Bone marrow (tissue), 2 donors: ENCODE data around the gene CACFD1.

Source experiments
- DNase-seq, 2 donors: peaks; one replicate each; lab custom pipeline; 2025; lab: John Stamatoyannopoulos, UW

CACFD1 gene

DNA sequence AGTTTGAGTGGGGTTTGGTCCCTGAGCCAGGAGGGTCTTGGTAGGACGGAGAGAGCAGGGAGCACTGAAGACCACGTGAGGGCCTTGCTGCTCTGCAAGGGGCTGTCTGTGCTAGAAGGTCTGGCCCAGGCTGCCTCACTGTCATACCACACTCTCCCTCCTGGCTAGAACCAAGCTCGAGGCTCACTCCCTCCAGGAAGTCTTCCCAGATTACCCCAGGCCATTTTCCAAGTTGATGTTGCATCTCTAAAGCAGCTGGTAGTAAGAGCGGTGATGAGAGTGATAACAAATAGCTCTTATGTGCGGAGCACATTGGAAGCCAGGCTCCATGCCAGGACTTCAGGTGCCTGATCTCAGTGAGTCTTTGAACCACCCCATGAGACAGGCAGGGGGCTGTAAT, 58.4 kb downstream of the CACFD1 start:
- DNase-seq, result no peak

DNA sequence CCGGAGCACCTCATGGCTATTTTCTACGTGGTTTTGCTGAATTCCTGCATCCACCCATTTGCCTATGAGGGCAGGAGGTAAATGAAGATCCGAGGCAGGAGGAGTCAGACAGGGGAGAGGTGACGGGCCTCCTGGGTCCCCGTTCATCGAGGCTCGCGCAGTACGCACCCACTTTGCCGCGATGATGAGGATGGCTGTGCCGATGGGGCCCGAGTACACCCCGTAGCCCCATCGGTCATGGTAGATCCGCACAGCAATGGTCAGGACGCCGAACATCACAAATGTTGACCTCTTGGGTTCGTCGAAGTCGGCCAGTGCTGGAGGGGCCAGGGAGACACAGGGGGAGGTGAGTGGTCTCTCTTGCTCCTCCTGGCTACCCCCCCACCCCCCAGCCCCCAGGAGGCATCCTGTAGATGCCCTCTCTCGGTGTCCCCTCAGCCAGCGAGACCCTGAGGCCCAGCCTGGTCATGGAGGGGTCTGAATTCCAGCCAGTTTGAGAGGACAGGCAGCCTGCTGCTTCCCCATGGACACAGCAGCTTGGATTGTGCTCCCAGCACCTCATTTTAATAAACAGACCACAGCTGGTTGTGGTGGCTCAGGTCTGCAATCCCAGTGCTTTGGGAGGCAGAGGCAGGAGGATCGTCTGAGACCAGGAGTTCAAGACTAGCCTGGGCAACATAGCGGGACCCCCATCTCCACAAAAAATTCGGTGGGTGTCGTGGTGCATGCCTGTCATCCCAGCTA, 59.1 kb downstream of the CACFD1 start:
- no peak for DNase-seq

DNA sequence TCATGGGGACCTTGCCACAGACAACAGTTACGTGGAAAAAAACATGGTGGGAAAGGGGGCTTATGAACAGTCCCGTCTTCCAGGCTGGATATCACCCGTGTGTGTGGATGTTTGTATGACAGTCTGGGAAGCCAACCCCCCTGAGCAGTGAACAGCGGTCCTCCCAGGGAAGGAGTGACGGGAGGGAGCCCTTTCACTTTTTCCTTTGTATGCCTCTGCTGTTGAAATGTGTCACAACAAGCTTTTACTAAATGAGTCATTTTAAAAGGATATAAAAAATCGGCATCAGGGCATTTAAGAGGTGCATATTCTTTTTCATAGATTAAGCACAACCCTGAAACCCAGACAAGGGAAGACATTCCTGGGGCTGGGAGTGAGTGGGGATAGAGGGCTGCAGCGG, 59.9 kb downstream of the CACFD1 start:
- no peak for DNase-seq

DNA sequence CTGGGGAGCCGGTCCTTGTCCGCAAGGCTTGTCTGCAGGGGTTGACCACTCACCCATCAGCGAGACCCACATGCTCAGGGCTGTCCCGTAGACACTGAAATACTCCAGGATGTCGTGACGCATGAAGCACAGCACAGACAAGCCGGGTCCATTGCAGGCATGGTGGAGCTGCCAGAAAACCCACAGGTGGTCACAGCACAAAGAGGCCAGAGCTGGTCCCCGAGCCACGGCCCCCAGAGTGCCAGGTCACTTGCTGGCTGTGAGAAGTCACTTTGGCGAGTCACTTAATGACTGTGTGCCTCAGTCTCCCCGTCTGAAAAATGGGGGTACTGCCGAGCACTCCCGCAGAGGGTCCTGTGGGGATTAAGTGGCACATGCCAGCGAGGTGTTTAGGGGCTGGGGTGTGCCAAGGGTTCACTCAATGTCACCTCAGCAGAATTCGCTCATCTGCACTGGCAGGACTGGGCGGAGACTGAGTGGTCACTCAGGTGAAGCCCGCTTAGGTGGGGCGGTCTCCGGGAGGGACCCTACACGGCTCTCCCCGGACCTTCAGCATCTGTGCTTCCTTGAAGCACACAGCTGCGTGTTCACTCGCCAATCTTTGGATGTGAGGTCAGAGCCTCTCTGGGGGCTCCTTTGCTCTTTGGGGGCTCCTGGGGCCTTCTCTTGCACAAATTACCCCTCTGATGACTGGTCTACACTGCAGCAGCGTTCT, 60.5 kb downstream of the CACFD1 start:
- no peak for DNase-seq
